HG02943 (cell line): ENCODE results near the gene NUMA1.

Experiments
- ATAC-seq: cut with Tn5 transposase; IDR thresholded peaks from one replicate; pipeline ENCODE4 v1.9.1; 2021; ENCODE audit warnings: mild to moderate bottlenecking, low read depth, moderate library complexity; ENCODE audit not compliant: unreplicated experiment

The NUMA1 gene

GRCh38 chr11:71979094-71979493 lies 101.2 kb downstream of the NUMA1 start:
- ATAC-seq: no peak

GRCh38 chr11:71977743-71978418 lies 102.5 kb downstream of the NUMA1 start:
- no peak for ATAC-seq

DNA sequence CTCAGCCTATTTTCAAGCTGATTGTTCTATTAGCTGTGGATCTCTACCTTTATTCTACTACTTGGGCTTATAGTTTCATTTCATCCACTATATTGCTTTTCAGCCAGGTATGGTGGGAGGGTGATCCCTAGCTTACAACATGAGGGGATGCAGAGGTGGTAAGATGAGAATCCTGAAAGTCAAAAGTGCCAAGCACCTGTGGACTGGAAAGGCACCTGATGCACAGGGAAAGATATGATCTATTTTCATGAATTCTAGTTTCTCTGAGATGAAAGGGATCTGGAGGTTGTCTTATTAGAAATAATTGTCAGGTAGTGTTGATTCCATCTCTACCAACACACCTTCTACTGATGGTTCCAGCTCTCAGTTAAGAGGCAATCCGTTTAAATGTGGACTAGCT lies 103.3 kb downstream of the NUMA1 start:
- no peak for ATAC-seq

GRCh38 chr11:71976551-71976950 lies 103.8 kb downstream of the NUMA1 start:
- ATAC-seq: no peak

GRCh38 chr11:71971680-71972079 lies 108.7 kb downstream of the NUMA1 start:
- ATAC-seq: no peak

DNA sequence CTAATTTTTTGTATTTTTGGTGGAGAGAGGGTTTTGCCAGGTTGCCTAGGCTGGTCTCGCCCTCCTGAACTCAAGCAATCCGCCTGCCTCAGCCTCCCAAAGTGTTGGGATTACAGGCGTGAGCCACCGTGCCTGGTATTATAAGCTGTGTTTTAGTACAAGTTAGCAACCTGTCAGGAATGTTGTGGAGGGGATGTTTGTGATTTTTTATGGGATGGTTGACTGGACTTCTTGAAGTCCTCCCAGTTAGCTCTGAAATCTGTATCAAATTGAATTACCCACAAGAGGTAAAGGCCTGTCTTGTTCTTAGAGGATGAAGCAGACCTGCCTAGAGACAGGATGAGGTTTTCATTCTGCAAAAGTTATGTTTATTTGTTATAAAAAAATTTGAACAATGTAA lies 115.7 kb downstream of the NUMA1 start:
- ATAC-seq: no peak

GRCh38 chr11:71963468-71963867 lies 116.9 kb downstream of the NUMA1 start:
- no peak for ATAC-seq

GRCh38 chr11:71962428-71963038 lies 117.8 kb downstream of the NUMA1 start:
- no peak for ATAC-seq

- no peak for ATAC-seq
Measured at GRCh38 chr11:71955898-71956456, 124.4 kb downstream of the NUMA1 start.
